Right renal cortex interstitium (tissue), 3 donors: ENCODE data around the gene ACVRL1. TPM values are rescaled to one million over a fixed set of nuclear protein-coding genes. Genes with fewer than 3 reads are reported as not detected.
"Not testable (repeated sequence)": the region's sequence is repeated elsewhere in the genome, so short reads cannot be mapped to it uniquely, and the experiment has no call there.

ENCODE experiments used
- DNase-seq, 3 donors: peaks; one replicate each; pipeline ENCODE4 v3.0.0-alpha.2; 2013; ENCODE audit warnings: low read depth in 3 of 3, low spot score in 2 of 3
- polyA plus RNA-seq, 3 donors: library from polyadenylated mRNA; unstranded; fragments of 120-200 nt; gene quantifications; one replicate each; pipeline ENCODE4 v1.2.1, GENCODE V29; 2013; ENCODE audit not compliant: insufficient read length in 3 of 3

Gene ACVRL1
- polyA plus RNA-seq, 3 donors, result 30.9 to 36.5 (median 34.3) TPM

DNA sequence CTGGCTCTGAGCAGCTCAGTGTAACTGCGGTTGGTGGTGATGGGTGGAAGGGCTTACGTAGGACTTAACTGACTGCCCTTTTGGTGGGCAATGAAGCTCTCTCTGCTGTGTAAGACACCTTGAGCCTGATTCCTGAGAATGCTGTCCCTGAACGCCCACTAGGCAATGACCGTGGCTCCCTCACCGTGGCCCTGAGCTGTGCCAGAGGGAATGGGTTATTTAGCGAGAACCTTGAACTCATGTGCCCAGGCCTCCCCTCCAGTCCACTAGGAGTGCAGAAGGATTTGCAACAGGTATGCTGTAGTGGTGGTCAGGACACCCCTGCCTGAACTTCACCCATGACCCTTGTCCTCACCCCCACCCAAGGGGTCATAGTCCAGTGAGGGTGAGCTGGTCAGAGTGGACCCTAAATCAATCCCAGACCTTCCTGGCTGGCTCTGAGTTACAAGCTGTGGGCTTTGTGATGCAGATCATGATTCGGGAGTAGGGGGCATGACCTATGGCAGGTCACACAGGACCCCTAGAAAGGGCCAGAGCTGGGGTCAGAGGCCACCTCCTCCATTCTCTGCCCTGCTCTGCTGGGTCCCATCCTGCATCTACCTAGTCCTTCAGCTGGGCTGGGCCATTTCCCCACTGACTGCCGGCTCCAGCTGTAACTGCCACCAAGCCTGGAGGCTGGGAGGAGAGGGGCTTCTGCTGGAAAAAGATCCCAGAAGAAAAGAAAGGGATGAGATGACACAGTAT lies 33.9 kb upstream of the ACVRL1 start:
- DNase-seq, result no peak

DNA sequence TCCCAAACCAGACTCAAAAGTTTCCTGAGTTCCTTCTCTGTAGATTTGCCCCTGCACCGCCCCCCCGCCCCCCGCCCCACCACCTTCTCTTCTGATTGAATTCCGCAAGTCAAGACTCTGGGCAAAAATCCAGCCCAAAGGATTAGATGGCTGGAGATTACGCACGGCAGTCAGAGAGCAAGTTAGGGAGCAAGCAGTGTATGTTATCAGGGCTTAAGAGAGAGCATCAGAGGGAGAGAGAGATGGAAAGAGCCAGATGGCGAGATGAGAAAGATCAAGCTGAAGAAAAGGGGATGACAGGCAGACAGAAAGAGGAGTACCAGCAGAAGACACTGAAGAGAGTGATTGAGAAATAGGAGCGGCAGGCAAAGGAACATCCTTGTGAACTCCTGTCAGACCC lies 33.3 kb upstream of the ACVRL1 start:
- DNase-seq, result no peak

DNA sequence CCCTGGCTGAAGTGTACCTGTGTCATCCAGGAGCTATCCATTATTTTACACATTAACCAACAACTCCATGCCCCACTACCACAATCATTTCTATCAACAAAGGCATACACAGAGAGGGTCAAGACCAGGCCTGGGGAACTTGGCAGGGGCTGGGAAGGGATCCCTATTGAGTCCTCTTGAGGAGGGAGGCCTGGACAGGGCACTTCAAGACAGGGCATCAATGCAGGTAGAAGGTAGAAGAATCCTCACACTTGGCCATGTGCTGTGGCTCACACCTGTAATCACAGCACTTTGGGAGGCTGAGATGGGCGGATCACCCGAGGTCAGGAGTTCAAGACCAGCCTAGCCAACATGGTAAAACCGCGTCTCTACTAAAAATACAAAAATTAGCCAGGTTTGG lies 32.8 kb upstream of the ACVRL1 start:
- no peak for DNase-seq

DNA sequence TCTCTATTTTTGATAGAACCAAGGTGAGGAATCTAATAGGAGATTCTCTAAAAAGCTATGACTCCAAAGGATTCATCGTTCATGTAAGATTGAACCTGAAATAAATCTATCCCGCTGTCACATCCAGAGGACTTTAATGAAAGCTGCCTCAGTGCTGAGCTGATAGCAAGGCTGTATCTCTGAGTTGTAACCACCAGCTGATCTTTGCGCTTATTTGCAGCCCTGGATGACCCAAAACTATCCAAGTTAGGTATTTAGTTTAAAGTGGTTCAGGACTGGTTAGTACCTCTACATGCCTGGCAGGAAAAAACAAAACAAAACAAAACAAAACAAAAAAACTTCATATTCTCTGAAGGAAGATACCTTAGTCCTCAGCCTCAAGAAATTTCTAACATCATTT lies 28.2 kb upstream of the ACVRL1 start:
- DNase-seq, result no peak

DNA sequence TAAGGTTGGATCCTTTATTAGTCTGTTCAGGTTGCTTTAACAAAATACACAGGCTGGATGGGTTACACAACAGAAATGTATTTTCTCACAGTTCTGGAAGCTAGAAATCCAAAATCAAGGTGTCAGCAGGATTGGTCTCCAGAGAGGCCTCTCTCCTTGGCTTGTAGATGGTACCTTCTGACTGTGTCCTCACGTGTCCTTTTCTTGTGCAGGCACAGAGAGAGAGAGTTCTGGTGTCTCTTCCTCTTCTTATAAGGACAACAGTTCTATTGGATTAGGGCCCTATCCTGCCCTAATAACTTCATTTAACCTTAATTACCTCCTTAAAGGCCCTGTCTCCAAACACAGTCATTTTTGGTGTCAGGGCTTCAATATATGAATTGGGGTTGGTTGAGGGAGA lies 24.0 kb upstream of the ACVRL1 start:
- no peak for DNase-seq

DNA sequence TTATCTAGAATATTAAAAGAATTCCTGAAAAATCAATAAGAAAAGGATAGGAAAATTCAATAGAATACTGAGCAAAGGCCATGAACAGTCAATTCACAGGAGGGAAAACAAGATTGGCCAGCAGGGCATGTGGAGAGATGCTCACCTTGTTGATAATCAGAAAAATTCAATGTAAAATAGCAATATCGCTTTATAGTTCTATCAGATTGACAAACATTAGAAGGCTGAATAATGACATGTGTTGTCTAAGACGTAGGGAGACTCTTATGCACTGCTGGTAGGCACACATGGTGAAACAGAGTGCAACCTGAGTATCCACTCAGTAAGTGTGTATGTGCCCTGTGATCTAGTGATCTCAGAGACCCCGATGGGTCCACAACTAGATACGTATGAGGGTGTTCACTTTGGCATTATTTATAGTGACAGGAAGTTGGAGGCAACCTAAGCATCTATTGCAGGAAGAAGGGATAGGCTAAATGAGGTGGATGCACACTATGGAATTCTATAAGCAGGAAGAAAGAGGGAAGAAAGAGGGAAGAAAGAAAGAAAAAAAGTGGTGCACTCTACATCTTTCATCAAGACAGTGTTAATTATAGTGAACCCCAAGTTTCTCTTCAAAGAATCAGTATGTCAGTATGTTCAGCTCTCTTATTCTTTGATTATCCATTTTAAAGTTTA lies 23.2 kb upstream of the ACVRL1 start:
- DNase-seq, result no peak

DNA sequence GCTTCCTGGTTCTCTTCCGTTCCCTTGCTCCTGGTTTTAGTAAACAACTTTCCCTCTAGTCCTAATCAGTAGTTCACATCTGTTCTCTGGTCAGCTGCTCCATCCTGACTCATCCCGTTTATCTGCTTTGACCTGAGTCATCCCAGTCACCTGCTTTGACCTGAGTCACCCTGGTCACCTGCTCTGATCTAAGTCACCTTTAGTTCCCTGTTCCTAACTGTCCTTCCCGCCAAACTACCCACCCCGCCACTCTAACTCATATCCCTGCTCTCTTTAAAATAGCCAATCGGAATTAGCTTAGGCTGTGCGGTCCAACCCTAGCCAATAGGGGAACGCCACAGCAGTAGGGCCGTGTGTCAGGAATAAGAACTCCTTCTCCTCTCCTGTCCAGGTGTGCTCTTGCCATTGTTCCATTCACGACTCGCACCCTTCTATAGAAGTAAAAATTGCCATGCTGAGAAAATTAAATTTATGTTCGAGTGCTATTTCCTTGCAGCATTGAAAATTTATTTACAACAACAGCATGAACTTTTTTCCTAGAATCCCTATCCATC lies 22.6 kb upstream of the ACVRL1 start:
- no peak for DNase-seq

DNA sequence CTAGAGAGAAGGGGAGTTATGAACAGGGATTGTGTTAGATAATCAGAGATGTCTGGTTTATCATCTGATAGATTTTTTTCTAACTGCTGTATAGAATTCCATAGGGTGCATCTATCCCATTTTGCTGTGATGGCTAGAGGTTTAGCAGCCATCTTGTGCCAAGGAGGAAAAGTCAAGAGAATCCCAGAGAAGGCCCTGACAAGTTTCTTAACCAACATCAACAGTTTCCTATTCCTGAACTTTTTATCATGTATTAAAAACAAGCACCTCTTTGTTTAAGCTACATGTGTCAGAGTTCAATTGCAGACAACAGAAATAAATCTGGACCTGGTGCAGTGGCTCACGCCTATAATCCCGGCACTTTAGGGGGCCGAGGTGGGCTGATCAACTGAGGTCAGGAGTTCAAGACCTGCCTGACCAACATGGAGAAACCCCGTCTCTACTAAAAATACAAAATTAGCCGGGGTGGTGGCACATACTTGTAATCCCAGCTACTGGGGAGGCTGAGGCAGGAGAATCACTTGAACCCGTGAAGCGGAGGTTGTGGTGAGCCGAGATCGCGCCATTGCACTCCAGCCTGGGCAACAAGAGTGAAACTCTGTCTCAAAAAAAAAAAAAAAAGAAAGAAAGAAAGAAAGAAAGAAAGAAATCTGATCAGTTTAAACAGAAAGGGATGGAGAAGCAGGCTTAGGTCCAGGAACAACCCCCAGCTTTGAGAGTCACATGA lies 21.8 kb upstream of the ACVRL1 start:
- not testable (repeated sequence) for DNase-seq

DNA sequence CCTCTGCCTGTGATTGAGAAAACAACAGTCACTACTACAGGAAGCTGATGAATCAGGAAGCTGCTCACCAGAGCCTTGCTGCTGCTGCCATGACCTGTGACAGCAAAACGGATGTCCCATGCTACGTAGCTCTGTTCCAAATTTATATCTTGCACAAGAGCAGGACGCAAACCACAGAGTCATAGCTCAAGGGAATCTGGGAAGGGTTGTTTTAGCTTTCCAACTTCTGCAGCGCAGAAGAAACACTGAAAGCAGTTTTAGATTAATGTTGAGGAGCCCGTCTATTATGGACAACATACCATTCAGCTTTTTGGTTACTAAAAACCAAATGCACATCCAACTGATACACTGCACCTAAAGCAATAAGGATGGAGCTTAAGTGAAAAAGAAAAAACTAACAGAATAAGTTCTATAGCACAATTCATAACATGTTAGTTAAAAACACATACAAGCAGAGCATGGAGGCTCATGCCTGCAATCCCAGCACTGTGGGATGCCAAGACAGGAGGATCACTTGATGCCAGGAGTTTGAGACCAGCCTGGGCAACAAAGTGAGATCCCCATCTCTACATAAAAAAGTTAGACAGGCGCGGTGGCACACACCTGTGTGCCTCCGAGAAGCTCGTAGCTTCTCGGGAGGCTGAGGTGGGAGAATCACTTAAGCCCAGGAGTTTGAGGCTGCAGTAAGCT lies 21.1 kb upstream of the ACVRL1 start:
- no peak for DNase-seq

DNA sequence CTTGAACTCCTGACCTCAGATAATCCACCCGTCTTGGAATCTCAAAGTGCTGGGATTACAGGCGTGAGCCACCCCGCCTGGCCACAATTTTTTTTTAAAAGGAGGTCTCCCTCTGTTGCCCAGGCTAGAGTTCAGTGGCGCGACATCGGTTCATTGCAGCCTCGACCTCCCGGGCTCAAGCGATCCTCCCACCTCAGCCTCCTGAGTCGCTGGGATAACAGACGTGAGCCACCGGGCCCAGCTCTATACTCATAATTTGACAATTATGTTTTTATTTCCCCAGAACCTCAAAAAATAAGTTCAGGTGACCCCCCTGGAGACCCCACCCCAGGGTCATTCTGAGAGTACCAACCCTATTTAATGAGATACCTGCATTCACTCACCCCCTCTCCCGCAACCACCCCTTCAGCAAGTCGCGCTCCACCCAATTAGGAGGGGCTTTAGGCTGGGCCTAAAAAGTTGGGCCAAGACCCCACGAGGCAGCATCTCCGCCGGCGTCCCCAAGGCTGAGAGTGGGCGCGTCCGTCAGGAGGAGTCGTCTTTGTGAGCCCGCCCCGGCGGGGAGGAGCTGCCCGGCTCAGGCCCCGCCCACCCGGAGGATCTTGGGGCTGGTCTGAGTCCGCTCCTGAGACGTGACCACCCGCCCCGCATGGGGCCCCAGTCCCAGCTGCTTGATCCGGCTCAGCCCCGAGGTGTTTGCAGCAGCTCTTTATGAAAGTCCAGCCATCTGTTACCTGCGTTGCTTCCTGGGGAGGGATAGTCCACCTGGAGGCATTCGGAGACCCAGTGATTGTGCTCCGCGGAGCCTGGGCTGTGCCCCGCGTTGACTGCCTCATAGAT lies 19.6 kb upstream of the ACVRL1 start, which contains the start of gene ANKRD33:
ANKRD33 (plus strand) TSS at position 628 of the 840 bp plus-strand sequence; CDS start at position 712, 84 bp downstream.
- no peak for DNase-seq

DNA sequence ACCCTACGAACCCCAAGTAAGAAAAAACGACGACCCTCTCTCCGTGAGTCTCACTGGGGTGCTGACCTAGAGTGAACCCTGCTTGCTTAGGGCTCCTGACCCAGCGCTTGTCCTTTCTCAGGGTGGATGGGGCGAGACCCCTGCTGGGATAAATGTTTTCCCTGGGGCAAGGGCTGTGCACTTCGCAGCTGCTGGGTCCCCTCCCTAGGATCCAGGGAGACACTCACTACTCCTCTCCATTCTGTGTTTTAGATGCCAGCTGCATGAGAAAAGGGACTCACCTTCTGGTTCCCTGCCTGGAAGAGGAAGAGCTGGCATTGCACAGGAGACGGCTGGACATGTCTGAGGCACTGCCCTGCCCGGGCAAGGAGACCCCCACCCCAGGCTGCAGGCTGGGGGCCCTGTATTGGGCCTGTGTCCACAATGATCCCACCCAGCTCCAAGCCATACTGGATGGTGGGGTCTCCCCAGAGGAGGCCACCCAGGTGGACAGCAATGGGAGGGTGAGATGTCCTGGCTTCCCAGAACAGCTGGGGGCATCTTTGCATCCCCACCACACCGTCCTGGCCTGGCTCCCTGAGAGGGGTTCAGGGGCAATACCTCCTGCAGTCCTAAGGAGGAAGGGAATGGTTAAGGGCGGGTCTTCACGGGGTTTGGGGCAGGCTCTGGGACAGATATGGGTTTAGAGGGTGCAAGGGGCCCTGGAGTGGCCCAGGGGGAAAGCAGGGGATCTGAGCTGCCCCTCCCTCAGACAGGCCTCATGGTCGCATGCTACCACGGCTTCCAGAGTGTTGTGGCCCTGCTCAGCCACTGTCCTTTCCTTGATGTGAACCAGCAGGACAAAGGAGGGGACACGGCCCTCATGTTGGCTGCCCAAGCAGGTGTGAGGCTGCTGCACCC lies 18.7 kb upstream of the ACVRL1 start:
- DNase-seq, result no peak

DNA sequence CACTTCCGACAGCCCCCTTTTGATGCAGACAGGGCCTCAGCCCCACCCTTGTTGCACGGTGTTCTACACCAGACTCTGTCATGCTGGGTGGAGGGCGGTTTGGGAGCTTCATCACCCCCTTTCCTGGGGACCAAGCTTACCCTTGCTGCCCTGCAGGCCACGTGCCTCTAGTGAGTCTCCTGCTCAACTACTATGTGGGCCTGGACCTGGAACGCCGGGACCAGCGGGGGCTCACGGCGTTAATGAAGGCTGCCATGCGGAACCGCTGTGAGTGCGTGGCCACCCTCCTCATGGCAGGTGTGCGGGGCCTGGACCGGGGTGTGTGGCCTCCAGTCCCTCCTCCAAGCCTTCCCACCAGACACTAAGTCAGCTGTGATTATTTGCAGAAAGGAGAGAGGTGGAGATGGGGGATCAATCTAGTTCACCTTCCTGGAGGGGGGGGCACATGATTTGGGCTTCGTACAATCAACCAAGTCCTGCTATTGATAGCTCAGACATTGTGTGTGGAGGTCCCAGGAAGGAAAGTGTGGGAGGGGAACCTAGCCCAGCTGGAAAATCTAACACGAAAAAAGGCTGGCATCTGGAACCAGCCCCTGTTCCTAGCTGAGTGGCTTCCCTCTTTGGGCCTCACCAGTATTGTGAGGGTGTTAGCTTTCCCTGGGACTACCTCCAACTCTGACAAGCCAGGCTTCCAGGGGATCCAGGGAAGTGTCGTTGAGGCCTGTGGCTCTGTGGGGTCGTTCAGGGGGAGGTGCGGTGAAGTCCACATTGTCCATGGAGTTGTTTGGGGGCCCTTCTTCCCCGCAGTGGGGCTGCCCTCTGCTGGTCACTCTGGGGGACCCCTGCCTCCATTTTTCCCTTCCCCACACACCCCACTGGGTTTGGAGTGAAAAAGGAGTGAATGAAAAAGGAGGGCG lies 17.8 kb upstream of the ACVRL1 start:
- no peak for DNase-seq

DNA sequence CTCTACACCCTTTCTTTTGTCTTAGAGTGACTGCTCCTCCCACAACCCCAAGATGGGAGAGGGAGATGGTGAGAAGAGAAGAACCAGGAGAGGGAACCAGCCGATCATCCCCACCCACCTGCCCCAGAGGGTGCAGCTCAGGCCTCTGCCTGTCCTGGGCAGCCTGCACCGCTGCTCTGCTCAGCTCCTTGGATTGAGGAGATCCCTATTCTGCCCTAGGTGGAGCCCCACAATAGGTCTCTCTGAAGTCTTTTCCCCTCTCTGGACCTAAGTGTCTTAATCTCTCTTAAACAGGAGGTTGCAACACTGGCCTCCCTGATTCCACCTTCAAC lies 17.2 kb upstream of the ACVRL1 start:
- DNase-seq, result no peak

DNA sequence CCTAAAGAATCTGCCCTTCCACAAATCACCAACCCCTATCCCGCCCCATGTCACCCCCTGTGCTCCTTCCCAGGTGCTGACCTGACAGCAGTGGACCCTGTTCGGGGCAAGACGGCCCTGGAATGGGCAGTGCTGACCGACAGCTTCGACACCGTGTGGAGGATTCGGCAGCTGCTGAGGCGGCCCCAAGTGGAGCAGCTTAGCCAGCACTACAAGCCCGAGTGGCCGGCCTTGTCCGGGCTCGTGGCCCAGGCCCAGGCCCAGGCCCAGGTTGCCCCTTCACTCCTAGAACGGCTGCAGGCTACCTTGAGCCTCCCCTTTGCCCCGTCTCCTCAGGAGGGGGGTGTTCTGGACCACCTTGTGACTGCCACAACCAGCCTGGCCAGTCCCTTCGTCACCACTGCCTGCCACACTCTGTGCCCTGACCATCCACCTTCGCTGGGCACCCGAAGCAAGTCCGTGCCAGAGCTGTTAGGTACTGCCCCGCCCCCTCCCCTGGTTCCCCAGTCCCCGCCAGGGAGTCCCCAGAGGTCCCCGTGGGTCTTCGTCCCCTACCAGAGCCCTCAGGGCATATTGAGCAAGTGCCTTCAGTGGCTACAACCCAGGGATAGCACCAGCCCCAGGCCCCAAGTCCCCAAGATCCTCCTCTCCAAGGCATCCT lies 16.7 kb upstream of the ACVRL1 start:
- DNase-seq, result no peak

DNA sequence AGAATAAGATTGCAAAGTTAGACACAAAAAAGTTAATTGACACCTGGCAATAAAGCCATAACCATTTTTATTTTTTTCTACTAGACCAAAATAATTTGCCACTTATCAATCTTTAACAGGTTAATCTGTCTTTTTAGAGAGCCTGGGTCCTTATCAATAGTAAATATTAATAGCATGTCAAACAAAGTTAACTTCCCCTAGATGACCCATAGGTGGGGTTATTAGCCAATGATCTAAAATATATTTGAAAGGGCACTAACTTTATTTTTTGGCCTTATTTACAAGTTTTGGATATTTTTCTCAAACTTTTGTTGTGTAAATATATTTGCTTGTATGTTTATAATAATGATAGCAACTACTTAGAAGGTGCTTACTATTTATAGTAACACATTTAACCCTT lies 15.5 kb upstream of the ACVRL1 start:
- no peak for DNase-seq

DNA sequence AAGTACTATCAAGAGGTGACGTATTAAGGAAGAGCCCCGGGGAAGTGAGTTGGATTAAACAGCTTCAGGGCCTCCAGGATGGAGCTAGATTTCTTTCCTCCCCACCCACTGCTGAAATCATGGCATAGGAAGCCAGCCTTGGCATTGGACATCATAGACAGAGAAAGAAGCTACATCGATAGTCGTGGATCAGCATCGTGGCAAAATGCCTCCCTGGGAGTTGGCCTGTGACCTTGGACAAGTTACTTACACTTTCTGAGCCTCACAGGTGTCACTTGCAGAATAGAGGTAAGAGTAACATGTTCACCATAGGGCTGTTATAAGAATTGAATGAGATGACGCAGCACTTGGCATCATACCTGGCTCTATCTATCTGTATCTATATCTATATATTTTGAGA lies 13.5 kb upstream of the ACVRL1 start:
- DNase-seq, result no peak

DNA sequence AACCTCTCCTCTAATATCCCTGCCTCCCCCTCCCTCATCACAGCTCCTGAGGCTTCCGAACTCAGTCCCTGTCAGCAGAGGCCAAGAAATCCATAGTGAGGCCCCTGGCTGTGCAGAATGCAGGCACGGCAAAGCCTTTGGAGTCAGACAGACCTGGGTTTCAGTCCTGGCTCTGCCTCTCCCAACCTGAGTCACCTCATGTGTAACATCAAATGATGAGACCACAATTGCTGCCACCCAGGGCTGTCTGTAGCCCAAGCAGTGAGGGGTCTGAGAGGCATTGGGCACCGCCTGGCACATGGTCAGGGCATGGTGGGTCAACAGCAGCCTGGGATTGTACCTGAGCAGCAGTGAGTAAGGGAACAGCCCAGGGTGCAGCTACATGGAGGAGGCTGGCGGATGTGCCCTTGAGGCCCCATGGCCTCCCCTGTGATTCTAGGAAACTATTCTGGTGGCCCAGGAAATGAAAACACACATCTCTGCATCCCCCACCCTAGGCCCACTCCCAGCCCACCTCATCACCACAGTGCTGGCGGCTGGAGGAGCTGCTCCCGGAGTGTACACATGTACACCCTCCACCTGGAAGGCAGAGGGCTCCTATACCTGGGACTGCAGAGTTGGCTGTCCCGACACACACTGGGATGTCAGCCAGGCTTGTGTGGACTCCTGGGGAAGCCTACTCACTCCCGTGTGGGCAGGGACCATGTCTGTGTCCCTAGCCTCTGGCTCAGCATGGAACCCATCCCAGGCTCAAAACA lies 11.7 kb upstream of the ACVRL1 start:
- DNase-seq, result no peak
